Muscle of arm (tissue), 12 donors: ENCODE results near the gene PPARG. TPM values are rescaled to one million over a fixed set of nuclear protein-coding genes. Genes with fewer than 3 reads are reported as not detected.
"Not testable (repeated sequence)": the region's sequence is repeated elsewhere in the genome, so short reads cannot be mapped to it uniquely, and the experiment has no call there.

Experiments used
- DNase-seq: peaks from one replicate; pipeline ENCODE4 v3.0.0-alpha.2; 2013
- polyA plus RNA-seq, 12 donors: library from polyadenylated mRNA; unstranded; fragments of 120-200 nt; gene quantifications; one replicate each; pipeline ENCODE4 v1.2.1, GENCODE V29; 2013; ENCODE audit not compliant: insufficient read length in 12 of 12

Gene PPARG
- polyA plus RNA-seq, 12 donors: 2.6 to 20.3 (median 4.5) TPM; not detected in 1

- DNase-seq: no peak
Measured at GRCh38 chr3:12372741-12373280, 83.9 kb downstream of the PPARG start.

GRCh38 chr3:12375572-12375971 lies 86.7 kb downstream of the PPARG start:
- DNase-seq: no peak

DNA sequence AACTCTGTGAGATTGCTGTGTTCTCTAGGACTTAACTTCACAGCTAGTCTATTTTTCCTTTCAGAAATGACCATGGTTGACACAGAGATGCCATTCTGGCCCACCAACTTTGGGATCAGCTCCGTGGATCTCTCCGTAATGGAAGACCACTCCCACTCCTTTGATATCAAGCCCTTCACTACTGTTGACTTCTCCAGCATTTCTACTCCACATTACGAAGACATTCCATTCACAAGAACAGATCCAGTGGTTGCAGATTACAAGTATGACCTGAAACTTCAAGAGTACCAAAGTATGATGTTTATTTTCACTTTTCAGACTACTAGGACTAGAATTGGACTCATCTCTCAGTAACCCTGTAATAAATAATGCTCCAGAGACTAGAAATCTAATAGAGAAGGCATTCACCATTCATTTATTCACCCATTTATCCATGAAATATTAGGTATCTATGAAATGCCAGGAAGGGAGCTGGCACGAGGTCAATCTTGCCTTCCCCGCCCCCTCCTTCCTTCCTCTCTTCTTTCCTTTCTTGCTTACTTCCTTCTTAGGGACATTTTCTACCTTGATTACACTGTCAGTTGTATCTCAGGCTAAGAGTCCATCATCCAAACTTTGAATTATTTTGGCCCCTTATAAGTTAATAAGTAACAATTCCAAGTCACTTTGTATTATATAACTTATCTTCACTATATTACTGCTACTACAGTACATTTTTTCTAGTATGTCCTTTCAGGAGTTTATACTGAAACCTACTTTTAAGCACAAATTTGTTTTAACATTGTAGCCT lies 91.0 kb downstream of the PPARG start:
- DNase-seq: no peak

- no peak for DNase-seq
Measured at GRCh38 chr3:12380461-12380860, 91.6 kb downstream of the PPARG start.

GRCh38 chr3:12381199-12381598 lies 92.3 kb downstream of the PPARG start:
- DNase-seq: no peak

- DNase-seq: no peak
Measured at GRCh38 chr3:12383218-12383617, 94.3 kb downstream of the PPARG start.

GRCh38 chr3:12384451-12385233 lies 95.8 kb downstream of the PPARG start:
- no peak for DNase-seq

DNA sequence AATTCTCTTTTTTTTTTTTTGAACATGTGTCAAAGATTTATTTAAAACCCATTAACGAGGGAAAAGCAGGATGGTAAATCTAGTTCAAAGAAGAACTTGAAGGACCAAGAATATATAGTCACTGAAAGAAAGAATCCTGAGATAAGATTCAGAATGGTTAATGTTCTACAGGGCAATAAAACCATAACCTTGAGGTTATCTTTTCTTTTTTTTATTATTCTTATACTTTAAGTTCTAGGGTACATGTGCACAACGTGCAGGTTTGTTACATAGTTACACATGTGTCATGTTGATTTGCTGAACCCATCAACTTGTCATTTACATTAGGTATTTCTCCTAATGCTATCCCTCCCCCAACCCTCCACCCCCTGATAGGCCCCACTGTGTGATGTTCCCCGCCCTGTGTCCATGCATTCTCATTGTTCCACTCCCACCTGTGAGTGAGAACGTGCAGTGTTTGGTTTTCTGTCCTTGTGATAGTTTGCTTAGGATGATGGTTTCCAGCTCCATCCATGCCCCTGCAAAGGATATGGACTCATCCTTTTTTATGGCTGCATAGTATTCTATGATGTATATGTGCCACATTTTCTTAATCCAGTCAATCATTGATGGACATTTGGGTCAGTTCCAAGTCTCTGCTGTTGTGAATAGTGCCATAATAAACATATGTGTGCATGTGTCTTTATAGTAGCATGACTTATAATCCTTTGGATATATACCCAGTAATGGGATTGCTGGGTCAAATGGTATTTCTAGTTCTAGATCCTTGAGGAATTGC lies 97.8 kb downstream of the PPARG start:
- DNase-seq: not testable (repeated sequence)

GRCh38 chr3:12388185-12388584 lies 99.3 kb downstream of the PPARG start:
- no peak for DNase-seq

- peak; percentile 24 for DNase-seq
Measured at GRCh38 chr3:12392101-12392878, 103.4 kb downstream of the PPARG start.

DNA sequence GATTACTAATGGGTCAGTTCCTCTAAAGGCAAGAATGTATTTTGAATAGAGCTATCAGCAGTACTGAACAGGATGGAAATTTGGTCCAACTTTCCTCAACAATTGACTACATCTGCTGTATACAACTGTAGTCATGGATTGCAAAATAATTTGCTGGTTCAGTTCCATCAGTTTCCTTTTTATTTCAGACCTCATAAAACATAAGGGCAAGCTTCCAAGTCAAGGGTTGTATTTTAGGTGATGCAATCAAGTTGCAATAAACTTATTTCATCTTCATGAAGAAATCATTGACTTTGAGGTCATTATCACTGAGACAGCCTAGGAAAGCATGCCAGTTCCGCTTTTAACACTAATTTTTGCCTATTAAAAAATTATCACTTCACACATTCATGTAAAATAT lies 105.0 kb downstream of the PPARG start:
- peak; percentile 64 for DNase-seq

DNA sequence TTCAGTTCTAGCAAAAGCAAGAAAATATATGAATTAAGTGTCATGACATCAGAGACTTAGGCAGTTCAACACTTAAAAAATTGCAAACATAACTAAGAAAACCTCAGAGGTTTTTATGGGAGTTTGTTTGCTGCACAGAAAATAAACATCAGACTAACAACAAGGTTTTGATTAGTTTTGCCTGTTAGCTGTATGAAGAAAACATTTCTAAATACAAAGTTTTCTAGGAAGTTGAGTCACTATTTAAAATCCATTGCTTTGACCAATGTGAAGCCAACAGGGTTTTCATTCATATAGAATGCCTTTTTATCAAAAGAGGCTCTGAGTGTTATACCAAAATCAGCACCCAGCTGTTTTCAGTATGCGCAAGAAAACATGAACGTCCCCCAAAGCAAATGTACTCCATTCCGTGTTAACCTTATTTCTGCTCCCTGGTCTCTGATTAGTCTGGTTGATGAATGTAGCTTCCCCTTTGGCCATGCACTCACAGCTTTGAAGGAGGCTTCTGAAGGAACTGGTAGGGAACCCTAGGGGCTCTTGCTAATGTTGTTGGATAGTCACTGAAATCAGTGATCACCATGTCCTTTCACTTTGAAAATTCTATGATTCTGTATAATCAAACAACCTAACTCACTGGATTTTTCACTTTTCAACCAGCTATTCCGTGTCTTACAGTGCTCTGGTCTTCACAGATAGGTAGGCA lies 105.8 kb downstream of the PPARG start:
- DNase-seq: no peak

DNA sequence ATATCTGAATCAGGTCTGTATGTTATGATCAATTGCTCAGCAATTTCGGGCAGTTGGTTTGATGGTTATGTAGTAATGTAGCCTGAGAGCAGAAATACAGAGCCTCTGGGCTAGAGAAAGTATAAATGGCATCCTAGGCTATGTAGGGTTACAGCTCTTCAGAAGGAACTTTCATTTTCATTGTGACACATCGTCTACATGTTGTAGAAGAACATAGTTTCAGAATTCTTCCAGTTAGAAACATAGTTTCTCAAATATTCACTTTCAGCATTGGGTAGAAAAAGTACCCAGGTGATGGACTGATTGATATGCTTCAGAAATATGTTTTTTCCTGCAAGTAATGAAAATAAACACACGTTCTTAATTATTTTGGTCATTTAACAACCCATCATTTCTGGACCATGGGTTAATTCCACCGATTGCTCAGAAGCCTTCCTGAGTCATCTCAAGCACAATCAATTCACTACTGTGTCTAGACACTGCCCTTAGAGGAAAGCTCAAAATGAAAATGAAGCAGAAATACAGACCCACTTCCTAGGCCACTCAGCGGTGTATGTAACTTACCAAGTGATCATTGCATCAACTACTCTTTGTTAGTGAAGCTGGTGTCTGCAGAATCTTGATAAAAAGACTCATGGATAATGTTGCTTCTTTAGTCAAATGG lies 106.6 kb downstream of the PPARG start:
- no peak for DNase-seq

GRCh38 chr3:12396471-12396870 lies 107.6 kb downstream of the PPARG start:
- DNase-seq: no peak

DNA sequence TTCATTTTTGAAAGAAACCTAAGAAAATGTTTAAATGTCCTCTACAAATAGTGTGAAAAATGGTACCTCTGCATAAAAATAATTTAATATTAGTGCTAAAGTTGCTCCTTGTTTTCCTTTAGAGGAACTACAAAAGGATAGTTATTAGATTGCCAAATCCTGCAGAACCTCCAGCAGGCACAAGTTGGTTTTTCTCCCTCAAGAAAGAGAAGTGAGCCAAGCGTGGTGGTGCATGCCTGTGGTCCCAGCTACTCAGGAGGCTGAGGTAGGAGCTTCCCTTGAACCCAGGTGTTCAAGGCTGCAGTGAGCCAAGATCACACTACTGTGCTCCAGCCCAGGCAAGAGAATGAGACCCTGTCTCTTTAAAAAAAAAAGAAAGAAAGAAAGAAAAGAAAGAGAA lies 110.4 kb downstream of the PPARG start:
- no peak for DNase-seq

GRCh38 chr3:12400616-12401194 lies 111.8 kb downstream of the PPARG start:
- no peak for DNase-seq

GRCh38 chr3:12401208-12401607 lies 112.3 kb downstream of the PPARG start:
- DNase-seq: no peak

- no peak for DNase-seq
Measured at GRCh38 chr3:12405432-12406272, 116.8 kb downstream of the PPARG start.
